Gastrocnemius medialis (tissue), 4 donors: ENCODE measurements around the gene PLCL1. TPM values are rescaled to one million over a fixed set of nuclear protein-coding genes. Genes with fewer than 3 reads are reported as not detected.

Source experiments
- ATAC-seq, 2 donors: fragments of 150-250 bp; one replicate each; pipeline ENCODE4 v1.9.1; 2016
- DNase-seq, 2 donors: peaks; one replicate each; pipeline ENCODE4 v3.0.0-alpha.2; 2019
- H3K27ac ChIP-seq, 4 donors: fragments of 200-600 bp; sonication (generic); 1 replicate in 1 of 4; 2 replicates in 3 of 4; pipeline ENCODE4 v1.5.1; 2016 to 2018; ENCODE audit warnings: mild to moderate bottlenecking in 2 of 4, moderate library complexity in 1 of 4
- H3K27me3 ChIP-seq, 3 donors: fragments of 200-600 bp; sonication (generic) in 2 of 3; 1 replicate in 1 of 3; 2 replicates in 2 of 3; pipeline versions ENCODE4 v1.5.1 to v1.6.0; 2016 to 2019; ENCODE audit warnings: mild to moderate bottlenecking in 1 of 3, moderate library complexity in 1 of 3
- H3K36me3 ChIP-seq, 2 donors: fragments of 200-600 bp; sonication (generic) in 1 of 2; one replicate each; pipeline ENCODE4 v1.5.1; 2017 to 2018
- H3K4me1 ChIP-seq, 2 donors: fragments of 200-600 bp; sonication (generic) in 1 of 2; one replicate each; pipeline ENCODE4 v1.5.1; 2016 to 2017; ENCODE audit warnings: mild to moderate bottlenecking in 2 of 2
- H3K4me3 ChIP-seq, 4 donors: fragments of 200-600 bp; sonication (generic) in 3 of 4; 1 replicate in 1 of 4; 2 replicates in 3 of 4; pipeline ENCODE4 v1.5.1; 2016 to 2019; ENCODE audit warnings: mild to moderate bottlenecking in 2 of 4
- H3K9me3 ChIP-seq, 3 donors: fragments of 200-600 bp; sonication (generic) in 2 of 3; 1 replicate in 1 of 3; 2 replicates in 2 of 3; pipeline ENCODE4 v1.5.1; 2016 to 2019
- CTCF ChIP-seq, 5 experiments: fragments of 450-650 bp in 3 of 5; fragments of 200-600 bp in 2 of 5; sonication (generic) in 2 of 5; IDR thresholded peaks in 4 of 5; conservative IDR thresholded peaks in 1 of 5; 1 replicate in 4 of 5; 2 replicates in 1 of 5; pipeline ENCODE4 v1.5.1; 2016 to 2019; ENCODE audit warnings: antibody characterized with exemption in 5 of 5, mild to moderate bottlenecking in 3 of 5, moderate library complexity in 3 of 5
- POLR2A ChIP-seq, 2 donors: fragments of 450-650 bp; IDR thresholded peaks; one replicate each; pipeline ENCODE4 v1.6.1; 2017; ENCODE audit warnings: antibody characterized with exemption in 2 of 2, mild to moderate bottlenecking in 2 of 2, moderate library complexity in 2 of 2
- in situ Hi-C, 4 donors: fragments of 200-750 bp; cut with MboI; loops; one replicate each; pipeline versions ENCODE4 v1.15.0 to v1.8.0; 2017; ENCODE audit warnings: low sequenced_read_pairs in 4 of 4
- intact Hi-C: fragments of 100-400 bp; cut with DNase I; formaldehyde crosslinking; loops from one replicate; pipeline ENCODE4 v1.15.1; 2023; ENCODE audit warnings: low total_unique reads
- total RNA-seq, 4 donors: library from RNA; depleted of rRNA; stranded (reverse); fragments of >200 nt; gene quantifications; one replicate each; pipeline versions ENCODE4 v1.1.0 to v1.2.3, GENCODE V29; 2016

PLCL1 gene
- total RNA-seq, 4 donors from 2014 or later: 5.9 to 10.7 (median 9.8) TPM

DNA sequence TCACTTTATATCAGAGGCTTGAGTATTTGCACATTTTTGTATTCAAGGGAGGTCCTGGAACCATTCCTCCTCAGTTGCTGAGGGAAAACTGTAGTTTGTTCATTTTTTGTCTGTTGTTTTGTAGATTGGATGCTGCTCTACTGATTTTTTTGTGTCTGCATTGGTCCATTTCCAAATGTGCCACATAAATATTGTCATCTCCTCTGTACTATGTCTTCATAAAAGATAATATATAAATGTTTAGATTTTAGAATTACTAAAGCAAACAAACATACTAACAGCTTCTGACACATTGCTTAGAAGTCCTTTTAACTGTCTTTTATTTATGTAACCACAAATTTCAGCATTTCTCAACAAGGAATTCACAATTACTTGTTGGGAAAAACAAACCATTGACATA is 356.8 kb downstream of the PLCL1 start:
- Histone ChIP-seq H3K4me3 (no peak overlapping the region), H3K9me3 (no peaks in the 10 kb centered on the region), H3K36me3 (no peaks in the 10 kb centered on the region), H3K27me3 (no peaks in the 10 kb centered on the region), H3K4me1 (no peaks in the 10 kb centered on the region), H3K27ac (no peak overlapping the region)
- intact Hi-C loops: no loop called here
- TF ChIP-seq POLR2A (IDR thresholded peaks at IDR 0.05): no peak
- TF ChIP-seq CTCF (IDR thresholded peaks at IDR 0.05 in 4 of 5, conservative IDR thresholded peaks at IDR 0.05 in 1 of 5): no peak
- ATAC-seq (no peak), DNase-seq (no peak)
- in situ Hi-C loops: no loop called here

DNA sequence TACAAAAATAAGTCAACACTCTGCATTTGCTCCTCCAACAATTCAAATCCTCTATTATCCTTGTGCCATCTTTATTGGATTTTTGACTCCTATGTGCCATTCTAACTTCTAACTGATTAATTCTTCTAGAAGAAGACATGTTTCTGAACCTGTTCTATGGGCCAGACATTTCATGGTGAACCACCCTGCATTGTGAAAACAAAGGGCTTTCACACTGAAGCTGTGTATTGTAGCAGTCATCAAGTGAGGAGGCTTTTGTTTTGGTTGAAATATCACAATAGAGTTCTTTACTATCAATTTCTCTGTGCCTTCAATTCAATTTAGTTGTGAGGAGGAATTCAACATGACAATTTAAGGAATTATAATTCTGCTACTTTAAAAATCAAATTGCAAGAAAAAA is 357.9 kb downstream of the PLCL1 start:
- TF ChIP-seq POLR2A (IDR thresholded peaks at IDR 0.05): no peak
- TF ChIP-seq CTCF (IDR thresholded peaks at IDR 0.05 in 4 of 5, conservative IDR thresholded peaks at IDR 0.05 in 1 of 5): no peak
- no peaks in the 10 kb centered on the region for H3K36me3 ChIP-seq
- no peaks in the 10 kb centered on the region for H3K4me1 ChIP-seq
- no peaks in the 10 kb centered on the region for H3K9me3 ChIP-seq
- in situ Hi-C loops (no loop called here), intact Hi-C loops (no loop called here)
- no peak overlapping the region for H3K27ac ChIP-seq
- no peak for ATAC-seq
- H3K4me3 ChIP-seq: no peak overlapping the region
- no peaks in the 10 kb centered on the region for H3K27me3 ChIP-seq
- DNase-seq: no peak

- Histone ChIP-seq H3K27me3 (no peaks in the 10 kb centered on the region), H3K36me3 (no peaks in the 10 kb centered on the region), H3K4me3 (no peak overlapping the region), H3K9me3 (no peaks in the 10 kb centered on the region), H3K4me1 (no peaks in the 10 kb centered on the region), H3K27ac (no peak overlapping the region)
- no peak for DNase-seq
- TF ChIP-seq CTCF (IDR thresholded peaks at IDR 0.05 in 4 of 5, conservative IDR thresholded peaks at IDR 0.05 in 1 of 5) (no peak), POLR2A (IDR thresholded peaks at IDR 0.05) (no peak)
- intact Hi-C loops: no loop called here
- in situ Hi-C loops: no loop called here
- ATAC-seq: no peak
These were observed 360.4 kb downstream of the PLCL1 start for GRCh38 chr2:198164843-198165242.

DNA sequence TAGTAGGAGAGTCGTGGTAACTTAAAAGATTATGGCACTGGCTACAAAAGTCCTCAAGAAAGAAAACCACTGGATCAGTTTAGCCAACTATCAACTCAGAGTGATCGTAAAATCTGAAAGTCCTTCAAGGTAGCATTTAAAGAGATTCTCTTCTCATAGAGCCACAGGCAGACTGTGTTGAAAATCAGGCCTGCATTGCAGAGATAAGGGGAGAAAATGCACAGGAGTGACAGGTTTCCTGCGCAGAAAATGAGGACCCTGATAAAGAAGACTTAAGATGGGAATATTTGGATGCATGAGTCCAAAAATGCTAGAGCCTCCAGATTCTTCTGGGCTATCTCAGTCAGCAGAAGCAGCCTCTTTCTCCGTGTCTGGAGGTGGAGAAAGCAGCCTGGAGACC is 360.9 kb downstream of the PLCL1 start:
- H3K4me3 ChIP-seq: no peak overlapping the region
- no peaks in the 10 kb centered on the region for H3K27me3 ChIP-seq
- no peaks in the 10 kb centered on the region for H3K36me3 ChIP-seq
- no peak for ATAC-seq
- no peaks in the 10 kb centered on the region for H3K4me1 ChIP-seq
- intact Hi-C loops (no loop called here), in situ Hi-C loops (no loop called here)
- no peak overlapping the region for H3K27ac ChIP-seq
- no peak for TF ChIP-seq POLR2A (IDR thresholded peaks at IDR 0.05)
- TF ChIP-seq CTCF (IDR thresholded peaks at IDR 0.05 in 4 of 5, conservative IDR thresholded peaks at IDR 0.05 in 1 of 5): no peak
- DNase-seq: no peak
- H3K9me3 ChIP-seq: no peaks in the 10 kb centered on the region

- no peak for DNase-seq
- no peak for ATAC-seq
- intact Hi-C loops (no loop called here), in situ Hi-C loops (no loop called here)
- TF ChIP-seq CTCF (IDR thresholded peaks at IDR 0.05 in 4 of 5, conservative IDR thresholded peaks at IDR 0.05 in 1 of 5) (no peak), POLR2A (IDR thresholded peaks at IDR 0.05) (no peak)
- Histone ChIP-seq H3K27ac (no peak overlapping the region), H3K36me3 (no peaks in the 10 kb centered on the region), H3K27me3 (no peaks in the 10 kb centered on the region), H3K9me3 (no peaks in the 10 kb centered on the region), H3K4me1 (no peaks in the 10 kb centered on the region), H3K4me3 (no peak overlapping the region)
These were observed 363.0 kb downstream of the PLCL1 start for GRCh38 chr2:198167346-198167745.
